Parathyroid adenoma (tissue), 2 donors: ENCODE results near the gene PCBP1.
"Not testable (repeated sequence)": the region's sequence is repeated elsewhere in the genome, so short reads cannot be mapped to it uniquely, and the experiment has no call there.

Experiments used
- H2AFZ ChIP-seq: fragments of 300-600 bp; sonication (generic); one replicate; pipeline ENCODE4 v1.7.0; 2017; ENCODE audit warnings: antibody characterized with exemption, mild to moderate bottlenecking
- H3K27ac ChIP-seq: fragments of 300-600 bp; sonication (generic); one replicate; pipeline ENCODE4 v1.7.0; 2017
- H3K27me3 ChIP-seq: fragments of 300-600 bp; sonication (generic); one replicate; pipeline ENCODE4 v1.7.0; 2017; ENCODE audit warnings: low read length; ENCODE audit not compliant: control insufficient read depth, insufficient read depth
- H3K36me3 ChIP-seq: fragments of 300-600 bp; sonication (generic); one replicate; pipeline ENCODE4 v1.7.0; 2017; ENCODE audit warnings: low read length; ENCODE audit not compliant: control insufficient read depth, insufficient read depth
- H3K4me1 ChIP-seq: fragments of 300-600 bp; sonication (generic); one replicate; pipeline ENCODE4 v1.7.0; 2017; ENCODE audit warnings: control low read depth
- H3K4me2 ChIP-seq: fragments of 300-600 bp; sonication (generic); one replicate; pipeline ENCODE4 v1.7.0; 2017; ENCODE audit warnings: low read length
- H3K4me3 ChIP-seq: fragments of 300-600 bp; sonication (generic); one replicate; pipeline ENCODE4 v1.7.0; 2017; ENCODE audit warnings: low read depth, low read length
- H3K79me2 ChIP-seq: fragments of 300-600 bp; sonication (generic); one replicate; pipeline ENCODE4 v1.7.0; 2017; ENCODE audit warnings: control low read depth
- H3K9ac ChIP-seq: fragments of 300-600 bp; sonication (generic); one replicate; pipeline ENCODE4 v1.7.0; 2017; ENCODE audit warnings: mild to moderate bottlenecking
- H3K9me3 ChIP-seq: fragments of 300-600 bp; sonication (generic); one replicate; pipeline ENCODE4 v1.7.0; 2017; ENCODE audit warnings: low read length; ENCODE audit not compliant: control insufficient read depth
- CTCF ChIP-seq: fragments of 300-600 bp; sonication (generic); IDR thresholded peaks from one replicate; pipeline ENCODE4 v1.7.0; 2017; ENCODE audit warnings: antibody characterized with exemption, mild to moderate bottlenecking
- donor health status: primary hyperparathyroidism.

PCBP1 gene

GRCh38 chr2:70132244-70133126, 45.2 kb downstream of the PCBP1 start:
- Histone ChIP-seq H3K4me1 (peaks cover 23% of the 10 kb centered on the region), H2AFZ (peak overlapping the region; percentile 80), H3K4me3 (peak overlapping the region; percentile 43), H3K27me3 (no peaks in the 10 kb centered on the region), H3K79me2 (no peaks in the 10 kb centered on the region), H3K36me3 (no peaks in the 10 kb centered on the region), H3K9me3 (no peaks in the 10 kb centered on the region), H3K27ac (peak overlapping the region; percentile 93), H3K4me2 (peak overlapping the region; percentile 66), H3K9ac (peak overlapping the region; percentile 12)
- TF ChIP-seq CTCF, result no peak

GRCh38 chr2:70133127-70133452, 45.8 kb downstream of the PCBP1 start:
- Histone ChIP-seq H3K9ac (no peak overlapping the region), H3K27ac (peak overlapping the region; percentile 93), H2AFZ (peak overlapping the region; percentile 80), H3K4me2 (peak overlapping the region; percentile 66), H3K79me2 (no peaks in the 10 kb centered on the region), H3K9me3 (no peaks in the 10 kb centered on the region), H3K27me3 (no peaks in the 10 kb centered on the region), H3K4me3 (peak overlapping the region; percentile 43), H3K36me3 (no peaks in the 10 kb centered on the region), H3K4me1 (peaks cover 23% of the 10 kb centered on the region)
- TF ChIP-seq CTCF, result no peak

- H3K9ac ChIP-seq, result no peak overlapping the region
Measured at GRCh38 chr2:70133491-70134322, 46.4 kb downstream of the PCBP1 start.

GRCh38 chr2:70134323-70134983, 47.2 kb downstream of the PCBP1 start:
- not testable (repeated sequence) for H2AFZ ChIP-seq, H3K9ac ChIP-seq, H3K79me2 ChIP-seq, H3K27me3 ChIP-seq, H3K4me3 ChIP-seq, H3K9me3 ChIP-seq, H3K4me2 ChIP-seq, H3K36me3 ChIP-seq
- peak overlapping the region; percentile 93 for H3K27ac ChIP-seq
- peaks cover 23% of the 10 kb centered on the region for H3K4me1 ChIP-seq

More at GRCh38 chr2:70133491-70134322, 46.4 kb downstream of the PCBP1 start:
- peaks cover 23% of the 10 kb centered on the region for H3K4me1 ChIP-seq
- no peaks in the 10 kb centered on the region for H3K36me3 ChIP-seq
- H3K4me2 ChIP-seq, result peak overlapping the region; percentile 33
- H3K27me3 ChIP-seq, result no peaks in the 10 kb centered on the region
- no peak for TF ChIP-seq CTCF
- H3K4me3 ChIP-seq, result no peak overlapping the region
- H3K9me3 ChIP-seq, result no peaks in the 10 kb centered on the region
- H3K27ac ChIP-seq, result peak overlapping the region; percentile 93
- H2AFZ ChIP-seq, result peak overlapping the region; percentile 80
- no peaks in the 10 kb centered on the region for H3K79me2 ChIP-seq
